GM12873 (cell line): ENCODE measurements around the gene NOSIP.

Source experiments
- CTCF ChIP-seq: IDR thresholded peaks from 2 replicates; pipeline ENCODE4 v1.5.1; 2012; ENCODE audit warnings: low read depth, mild to moderate bottlenecking, moderate library complexity, low read length, control low read depth; ENCODE audit not compliant: insufficient read depth; ENCODE audit errors: missing control alignments

The NOSIP gene

GRCh38 chr19:49589502-49589905, 9.1 kb upstream of the NOSIP start:
- no peak for TF ChIP-seq CTCF

- no peak for TF ChIP-seq CTCF
Observed at GRCh38 chr19:49588365-49589122, 8.2 kb upstream of the NOSIP start.

GRCh38 chr19:49587227-49587626, 6.9 kb upstream of the NOSIP start:
- no peak for TF ChIP-seq CTCF

- TF ChIP-seq CTCF, result no peak
Observed at GRCh38 chr19:49585023-49585422, 4.7 kb upstream of the NOSIP start.

- TF ChIP-seq CTCF, result no peak
Observed at GRCh38 chr19:49583239-49583638, 2.9 kb upstream of the NOSIP start.

GRCh38 chr19:49581007-49581508, 702 bp upstream of the NOSIP start, which contains the start of gene PRRG2:
TSS of gene PRRG2 (plus strand) at chr19:49581316. CDS start at chr19:49583220, 1,904 bp downstream.
- no peak for TF ChIP-seq CTCF

- TF ChIP-seq CTCF, result no peak
Observed at GRCh38 chr19:49579947-49580263, 451 bp downstream of the NOSIP start.
